ENCODE measurements around the gene NOXRED1.

GRCh38 chr14:77353469-77354141, 69.7 kb downstream of the NOXRED1 start:
- no peak for TF ChIP-seq YY1 (IDR thresholded peaks at IDR 0.05; ENCODE audit: insufficient read depth, insufficient read length)
- no peak for TF ChIP-seq SUZ12 (IDR thresholded peaks at IDR 0.05; ENCODE audit: extremely low read depth, insufficient read depth, insufficient read length)
- no peak for TF ChIP-seq ZNF274 (IDR thresholded peaks at IDR 0.05; ENCODE audit: low read depth, low read length)

Data from NT2/D1 (cell line).